ENCODE results near the gene VAPA. TPM values are rescaled to one million over a fixed set of nuclear protein-coding genes. Genes with fewer than 3 reads are reported as not detected.

VAPA gene
- total and polyA plus RNA-seq, 9 of the 15 experiments (the other 6 are each of a cell fraction or from before 2014, with no cell fraction given): 219 to 902 (median 526) TPM

DNA sequence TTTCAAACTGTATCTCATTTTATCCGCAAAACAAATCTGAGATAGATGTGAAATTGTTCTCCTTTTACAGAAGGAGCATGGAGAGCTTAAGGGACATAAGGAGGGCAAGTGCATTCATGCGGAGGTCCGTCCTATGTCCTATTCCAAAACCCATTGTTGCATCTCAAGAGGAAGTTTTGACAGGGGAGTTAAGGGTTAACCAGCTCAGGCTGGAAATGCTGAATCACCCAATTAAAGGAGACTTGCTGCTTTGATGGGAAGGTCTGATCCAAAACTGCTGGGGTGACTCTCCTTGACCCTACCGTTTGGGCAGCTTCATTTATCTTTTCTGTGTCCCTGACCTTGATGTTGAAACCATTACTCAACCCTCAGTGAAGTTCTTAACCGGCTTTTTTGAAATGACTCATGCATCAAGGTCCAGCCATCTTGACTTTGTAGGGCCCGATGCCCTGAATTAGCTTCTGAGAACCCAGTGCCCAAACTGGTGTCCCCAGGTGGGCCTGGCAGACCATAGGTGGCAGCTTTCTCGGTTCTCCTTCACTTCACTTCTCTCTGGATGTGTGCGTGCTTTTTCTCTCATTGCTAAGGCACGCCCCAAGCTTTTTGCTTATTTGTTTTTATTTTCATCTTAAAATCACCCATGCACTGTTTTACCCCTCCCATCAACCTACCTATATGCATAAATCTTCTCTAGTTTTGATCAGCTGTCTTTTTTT is 43.9 kb upstream of the VAPA start (continued):
- 0 out of 2 replicates have a peak, but pooled peaks have one; percentile 22 for TF ChIP-seq ZFP1 (CRISPR knock-in tag; IDR thresholded peaks at IDR 0.05)
- TF ChIP-seq CCAR2 (IDR thresholded peaks at IDR 0.05; ENCODE audit: low read depth, low read length): no peak
- TF ChIP-seq ZNF57 (CRISPR knock-in tag; IDR thresholded peaks at IDR 0.05): no peak
- peak; percentile 71 for TF ChIP-seq DDX20 (tag; IDR thresholded peaks at IDR 0.05; ENCODE audit: low read depth)
- peak; percentile 80 for TF ChIP-seq FOXJ2 (tag; IDR thresholded peaks at IDR 0.05)
- no peak for TF ChIP-seq ZBTB8A (IDR thresholded peaks at IDR 0.05; ENCODE audit: partially characterized antibody)
- TF ChIP-seq CXXC5 (CRISPR knock-in tag; IDR thresholded peaks at IDR 0.05): peak; percentile 72
- no peak for TF ChIP-seq TAF15 (IDR thresholded peaks at IDR 0.05; ENCODE audit: low read depth, low read length)
- no peak for TF ChIP-seq ETV5 (CRISPR knock-in tag; IDR thresholded peaks at IDR 0.05; ENCODE audit: low read depth)
- no peak for TF ChIP-seq NUFIP1 (IDR thresholded peaks at IDR 0.05; ENCODE audit: partially characterized antibody)
- peak; percentile 90 for TF ChIP-seq ZNF583 (CRISPR knock-in tag; IDR thresholded peaks at IDR 0.05)
- TF ChIP-seq CEBPG (CRISPR knock-in tag; IDR thresholded peaks at IDR 0.05): peak; percentile 89
- TF ChIP-seq CEBPG (tag; conservative IDR thresholded peaks at IDR 0.05 in 1 of 2, IDR thresholded peaks at IDR 0.05 in 1 of 2): peak; percentile 89 to 96
- peak; percentile 62; the same call in 1 of the 2 replicates for TF ChIP-seq SP1 (CRISPR knock-in tag; IDR thresholded peaks at IDR 0.05)
- peak; percentile 71; the same call in 1 of the 2 replicates for TF ChIP-seq ZNF668 (CRISPR knock-in tag; IDR thresholded peaks at IDR 0.05)
- TF ChIP-seq SIN3B (IDR thresholded peaks at IDR 0.05; ENCODE audit: low read depth): no peak
- TF ChIP-seq TCF3 (CRISPR knock-in tag; IDR thresholded peaks at IDR 0.05): peak; percentile 74
- TF ChIP-seq SNRNP70 (optimal IDR thresholded peaks at IDR 0.05; ENCODE audit: low read depth, low read length): no peak
- TF ChIP-seq, protein P1, sequence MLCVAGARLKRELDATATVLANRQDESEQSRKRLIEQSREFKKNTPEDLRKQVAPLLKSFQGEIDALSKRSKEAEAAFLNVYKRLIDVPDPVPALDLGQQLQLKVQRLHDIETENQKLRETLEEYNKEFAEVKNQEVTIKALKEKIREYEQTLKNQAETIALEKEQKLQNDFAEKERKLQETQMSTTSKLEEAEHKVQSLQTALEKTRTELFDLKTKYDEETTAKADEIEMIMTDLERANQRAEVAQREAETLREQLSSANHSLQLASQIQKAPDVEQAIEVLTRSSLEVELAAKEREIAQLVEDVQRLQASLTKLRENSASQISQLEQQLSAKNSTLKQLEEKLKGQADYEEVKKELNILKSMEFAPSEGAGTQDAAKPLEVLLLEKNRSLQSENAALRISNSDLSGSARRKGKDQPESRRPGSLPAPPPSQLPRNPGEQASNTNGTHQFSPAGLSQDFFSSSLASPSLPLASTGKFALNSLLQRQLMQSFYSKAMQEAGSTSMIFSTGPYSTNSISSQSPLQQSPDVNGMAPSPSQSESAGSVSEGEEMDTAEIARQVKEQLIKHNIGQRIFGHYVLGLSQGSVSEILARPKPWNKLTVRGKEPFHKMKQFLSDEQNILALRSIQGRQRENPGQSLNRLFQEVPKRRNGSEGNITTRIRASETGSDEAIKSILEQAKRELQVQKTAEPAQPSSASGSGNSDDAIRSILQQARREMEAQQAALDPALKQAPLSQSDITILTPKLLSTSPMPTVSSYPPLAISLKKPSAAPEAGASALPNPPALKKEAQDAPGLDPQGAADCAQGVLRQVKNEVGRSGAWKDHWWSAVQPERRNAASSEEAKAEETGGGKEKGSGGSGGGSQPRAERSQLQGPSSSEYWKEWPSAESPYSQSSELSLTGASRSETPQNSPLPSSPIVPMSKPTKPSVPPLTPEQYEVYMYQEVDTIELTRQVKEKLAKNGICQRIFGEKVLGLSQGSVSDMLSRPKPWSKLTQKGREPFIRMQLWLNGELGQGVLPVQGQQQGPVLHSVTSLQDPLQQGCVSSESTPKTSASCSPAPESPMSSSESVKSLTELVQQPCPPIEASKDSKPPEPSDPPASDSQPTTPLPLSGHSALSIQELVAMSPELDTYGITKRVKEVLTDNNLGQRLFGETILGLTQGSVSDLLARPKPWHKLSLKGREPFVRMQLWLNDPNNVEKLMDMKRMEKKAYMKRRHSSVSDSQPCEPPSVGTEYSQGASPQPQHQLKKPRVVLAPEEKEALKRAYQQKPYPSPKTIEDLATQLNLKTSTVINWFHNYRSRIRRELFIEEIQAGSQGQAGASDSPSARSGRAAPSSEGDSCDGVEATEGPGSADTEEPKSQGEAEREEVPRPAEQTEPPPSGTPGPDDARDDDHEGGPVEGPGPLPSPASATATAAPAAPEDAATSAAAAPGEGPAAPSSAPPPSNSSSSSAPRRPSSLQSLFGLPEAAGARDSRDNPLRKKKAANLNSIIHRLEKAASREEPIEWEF (CRISPR knock-in tag; IDR thresholded peaks at IDR 0.05): peak; percentile 57; the same call in 1 of the 2 replicates
- TF ChIP-seq ETV6 (IDR thresholded peaks at IDR 0.05; ENCODE audit: borderline replicate concordance in 1 of 2, low read depth in 2 of 2, low read length in 1 of 2): no peak
- TF ChIP-seq ETV6 (CRISPR knock-in tag; IDR thresholded peaks at IDR 0.05; ENCODE audit: borderline replicate concordance): no peak
- no peak for TF ChIP-seq SRSF1 (IDR thresholded peaks at IDR 0.05; ENCODE audit: low read depth, low read length)
- TF ChIP-seq ZNF780A (CRISPR knock-in tag; IDR thresholded peaks at IDR 0.05): no peak
- no peak for TF ChIP-seq ZBTB1 (CRISPR knock-in tag; IDR thresholded peaks at IDR 0.05; ENCODE audit: borderline replicate concordance, low read depth)
